Measurements from ENCODE around the gene SHF.

Gene SHF

DNA sequence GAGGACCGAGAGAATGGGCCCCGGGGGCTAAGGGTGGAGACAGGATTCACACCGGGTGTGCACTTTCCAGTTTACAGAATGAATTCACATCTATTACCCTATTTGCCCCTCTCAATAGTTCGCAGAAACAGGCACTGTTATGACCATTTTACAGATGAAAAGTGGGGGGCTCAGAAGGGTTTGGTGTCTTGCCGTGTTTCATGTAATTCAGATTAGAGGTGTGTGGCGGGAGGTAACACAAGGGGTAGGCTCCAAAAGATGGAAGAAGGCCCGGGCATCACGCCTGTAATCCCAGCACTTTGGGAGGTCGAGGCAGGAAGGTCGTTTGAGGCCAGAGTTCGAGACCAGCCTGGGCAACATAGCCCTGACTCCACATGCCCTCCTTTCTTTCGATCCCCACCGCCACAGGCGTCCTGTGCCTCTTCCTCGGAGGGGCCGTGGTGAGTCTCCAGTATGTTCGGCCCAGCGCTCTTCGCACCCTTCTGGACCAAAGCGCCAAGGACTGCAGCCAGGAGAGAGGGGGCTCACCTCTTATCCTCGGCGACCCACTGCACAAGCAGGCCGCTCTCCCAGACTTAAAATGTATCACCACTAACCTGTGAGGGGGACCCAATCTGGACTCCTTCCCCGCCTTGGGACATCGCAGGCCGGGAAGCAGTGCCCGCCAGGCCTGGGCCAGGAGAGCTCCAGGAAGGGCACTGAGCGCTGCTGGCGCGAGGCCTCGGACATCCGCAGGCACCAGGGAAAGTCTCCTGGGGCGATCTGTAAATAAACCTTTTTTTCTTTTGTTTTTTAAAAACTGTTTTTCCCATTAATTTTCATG, 70.2 kb downstream of the SHF start:
- Histone ChIP-seq H3K9me3 (ENCODE audit: severe bottlenecking) (no peaks in the 10 kb centered on the region), H3K36me3 (no peaks in the 10 kb centered on the region), H3K27me3 (ENCODE audit: insufficient read depth, low read depth, severe bottlenecking) (peaks cover 31% of the 10 kb centered on the region), H3K27ac (no peak overlapping the region), H3K4me3 (ENCODE audit: low read depth, low read length) (no peak overlapping the region)
- no peak for DNase-seq
- TF ChIP-seq, protein P1, sequence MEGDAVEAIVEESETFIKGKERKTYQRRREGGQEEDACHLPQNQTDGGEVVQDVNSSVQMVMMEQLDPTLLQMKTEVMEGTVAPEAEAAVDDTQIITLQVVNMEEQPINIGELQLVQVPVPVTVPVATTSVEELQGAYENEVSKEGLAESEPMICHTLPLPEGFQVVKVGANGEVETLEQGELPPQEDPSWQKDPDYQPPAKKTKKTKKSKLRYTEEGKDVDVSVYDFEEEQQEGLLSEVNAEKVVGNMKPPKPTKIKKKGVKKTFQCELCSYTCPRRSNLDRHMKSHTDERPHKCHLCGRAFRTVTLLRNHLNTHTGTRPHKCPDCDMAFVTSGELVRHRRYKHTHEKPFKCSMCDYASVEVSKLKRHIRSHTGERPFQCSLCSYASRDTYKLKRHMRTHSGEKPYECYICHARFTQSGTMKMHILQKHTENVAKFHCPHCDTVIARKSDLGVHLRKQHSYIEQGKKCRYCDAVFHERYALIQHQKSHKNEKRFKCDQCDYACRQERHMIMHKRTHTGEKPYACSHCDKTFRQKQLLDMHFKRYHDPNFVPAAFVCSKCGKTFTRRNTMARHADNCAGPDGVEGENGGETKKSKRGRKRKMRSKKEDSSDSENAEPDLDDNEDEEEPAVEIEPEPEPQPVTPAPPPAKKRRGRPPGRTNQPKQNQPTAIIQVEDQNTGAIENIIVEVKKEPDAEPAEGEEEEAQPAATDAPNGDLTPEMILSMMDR (IDR thresholded peaks at IDR 0.05; ENCODE audit: low read depth, low read length), result no peak
